Right lobe of liver (tissue), 6 donors: ENCODE results near the gene BSND. TPM values are rescaled to one million over a fixed set of nuclear protein-coding genes. Genes with fewer than 3 reads are reported as not detected.

Source experiments
- ATAC-seq, 4 donors: fragments of 200-7000 bp; cut with Tn5 transposase; one replicate each; pipeline ENCODE4 v1.9.1; 2020; ENCODE audit warnings: mild to moderate bottlenecking in 4 of 4, moderate library complexity in 4 of 4
- DNase-seq, 3 donors: peaks; one replicate each; pipeline ENCODE4 v3.0.0-alpha.2; 2020
- H3K27ac ChIP-seq, 3 donors: fragments of 200-600 bp; one replicate each; pipeline ENCODE4 v1.8.0; 2022
- H3K27me3 ChIP-seq, 2 donors: fragments of 200-600 bp; one replicate each; pipeline ENCODE4 v1.8.0; 2022
- H3K36me3 ChIP-seq, 4 donors: fragments of 200-600 bp; sonication (generic) in 1 of 4; one replicate each; pipeline versions ENCODE4 v1.5.1 to v1.8.0; 2017 to 2022; ENCODE audit warnings: control low read depth in 1 of 4
- H3K4me1 ChIP-seq, 4 donors: fragments of 200-600 bp; sonication (generic) in 1 of 4; one replicate each; pipeline versions ENCODE4 v1.5.1 to v1.8.0; 2017 to 2022; ENCODE audit warnings: control low read depth in 1 of 4
- H3K4me3 ChIP-seq, 3 donors: fragments of 200-600 bp; one replicate each; pipeline ENCODE4 v1.8.0; 2022
- H3K9me3 ChIP-seq, 4 donors: fragments of 200-600 bp; sonication (generic) in 1 of 4; one replicate each; pipeline versions ENCODE4 v1.5.1 to v1.8.0; 2017 to 2022; ENCODE audit warnings: control low read depth in 1 of 4
- CTCF ChIP-seq, 4 donors: fragments of 200-600 bp in 3 of 4; fragments of 450-650 bp in 1 of 4; IDR thresholded peaks; one replicate each; pipeline versions ENCODE4 v1.5.1 to v1.8.0; 2016 to 2022; ENCODE audit warnings: antibody characterized with exemption in 4 of 4, mild to moderate bottlenecking in 2 of 4
- POLR2A ChIP-seq: fragments of 450-650 bp; IDR thresholded peaks from one replicate; pipeline ENCODE4 v1.6.1; 2017; ENCODE audit warnings: antibody characterized with exemption, mild to moderate bottlenecking
- WGBS: methylation state at CpG from one replicate; pipeline ENCODE4 v1.1.6; 2018; ENCODE audit warnings: low coverage, low lambda C conversion rate; ENCODE audit not compliant: insufficient coverage; ENCODE audit errors: missing lambda C conversion rate; 5-methylcytosine and 5-hydroxymethylcytosine counted together
- intact Hi-C, 2 donors: fragments of 100-400 bp; cut with DNase I; formaldehyde crosslinking; loops; one replicate each; pipeline versions ENCODE4 v1.11.2 to v1.14.1; 2022
- total RNA-seq, 6 experiments: library from RNA; depleted of rRNA in 2 of 6; stranded (reverse); fragments of >200 nt in 2 of 6; fragmentation: NEBNext Ultra II Directional in 3 of 6; extraction: Animal tissue kit (Norgen Biotek cat#: 25700) in 3 of 6; gene quantifications; one replicate each; pipeline versions ENCODE4 v1.1.0 to v1.2.4, GENCODE V29; 2016 to 2023
- donor health status: DM: no; HTN: yes; CAD: no.
- donor health status: DM: no; HTN: no; CAD: no.
- donor health status: DM: no; HTN: no; CAD: no.
- donor health status: DM: no; HTN: yes; CAD: no.
- donor health status: DM: no; HTN: yes; CAD: no.

BSND gene
- total RNA-seq, 6 experiments from 2014 or later = not detected

- intact Hi-C loops = no loop called here
- Histone ChIP-seq H3K4me3 (no peak overlapping the region), H3K9me3 (no peaks in the 10 kb centered on the region), H3K27ac (peak overlapping the region in 2 of 3 donors; percentile 50 to 93), H3K36me3 (peaks cover 0 to 45% (median 20%) of the 10 kb centered on the region in 4 donors), H3K27me3 (no peaks in the 10 kb centered on the region), H3K4me1 (peaks cover 0 to 56% (median 28%) of the 10 kb centered on the region in 4 donors)
- DNase-seq (peak in 1 of 3 donors; percentile 80), ATAC-seq (peak in 1 of 4 donors; percentile 18)
- 54% methylated on average over 8 of the region's 12 CpGs for WGBS
- no peak for TF ChIP-seq POLR2A
- TF ChIP-seq CTCF (IDR thresholded peaks at IDR 0.05) = no peak
Measured at GRCh38 chr1:55055084-55055882, 56.5 kb downstream of the BSND start.

DNA sequence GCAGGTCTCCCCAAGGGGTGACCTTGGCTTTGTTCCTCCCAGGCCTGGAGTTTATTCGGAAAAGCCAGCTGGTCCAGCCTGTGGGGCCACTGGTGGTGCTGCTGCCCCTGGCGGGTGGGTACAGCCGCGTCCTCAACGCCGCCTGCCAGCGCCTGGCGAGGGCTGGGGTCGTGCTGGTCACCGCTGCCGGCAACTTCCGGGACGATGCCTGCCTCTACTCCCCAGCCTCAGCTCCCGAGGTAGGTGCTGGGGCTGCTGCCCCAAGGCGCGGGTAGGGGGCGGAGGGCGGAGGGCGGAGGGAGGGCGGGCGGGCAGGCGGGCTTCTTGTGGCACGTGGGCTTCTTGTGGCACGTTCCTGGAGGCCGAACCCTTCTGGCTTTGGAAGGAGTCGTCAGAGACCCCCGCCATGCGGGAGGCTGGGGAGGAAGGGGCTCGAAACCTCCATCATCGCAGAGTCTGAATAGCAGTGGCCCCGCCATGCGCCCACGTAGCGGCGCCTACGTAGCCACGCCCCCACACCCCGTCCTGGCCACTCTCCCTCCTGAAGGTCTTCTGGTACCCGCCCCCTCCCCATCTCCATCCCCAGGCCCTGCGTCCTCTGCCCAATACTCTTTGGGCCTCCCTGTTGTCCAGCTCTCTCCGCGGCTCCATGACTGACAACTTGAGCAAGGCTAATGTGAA, 57.4 kb downstream of the BSND start:
- no peak for TF ChIP-seq POLR2A
- TF ChIP-seq CTCF (IDR thresholded peaks at IDR 0.05) = no peak
- intact Hi-C loops = no loop called here
- Histone ChIP-seq H3K27me3 (no peaks in the 10 kb centered on the region), H3K9me3 (no peaks in the 10 kb centered on the region), H3K4me3 (no peak overlapping the region), H3K27ac (peak overlapping the region in 1 of 3 donors; percentile 54), H3K36me3 (peaks cover 0 to 52% (median 22%) of the 10 kb centered on the region in 4 donors), H3K4me1 (peaks cover 0 to 51% (median 24%) of the 10 kb centered on the region in 4 donors)
- ATAC-seq (no peak), DNase-seq (peak in 1 of 3 donors; percentile 36)
- 86% methylated on average over 13 of the region's 42 CpGs for WGBS

DNA sequence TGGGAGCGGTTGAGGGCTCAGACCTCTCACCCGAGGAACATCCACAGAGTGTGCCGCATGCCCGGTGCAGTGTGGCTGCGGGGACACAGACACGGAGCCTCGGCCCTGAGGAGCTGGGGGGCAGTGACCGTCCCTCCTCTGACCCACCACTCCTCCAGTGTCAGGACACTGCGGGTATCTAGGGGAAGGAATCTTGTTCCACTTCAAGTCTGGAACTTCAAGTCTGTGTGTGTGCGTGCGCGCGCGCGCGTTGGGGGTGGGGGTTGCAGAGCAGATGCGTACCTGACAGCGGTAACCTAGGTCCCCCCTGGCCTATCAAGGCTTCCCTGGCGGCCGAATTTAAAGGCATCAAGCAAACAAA, 57.9 kb downstream of the BSND start:
- no peaks in the 10 kb centered on the region for H3K9me3 ChIP-seq
- no peak overlapping the region for H3K27ac ChIP-seq
- TF ChIP-seq POLR2A (no peak), CTCF (IDR thresholded peaks at IDR 0.05) (no peak)
- no peak overlapping the region for H3K4me3 ChIP-seq
- H3K27me3 ChIP-seq = no peaks in the 10 kb centered on the region
- ATAC-seq (no peak), DNase-seq (no peak)
- intact Hi-C loops = no loop called here
- 95% methylated on average over 10 of the region's 20 CpGs for WGBS
- H3K4me1 ChIP-seq = peaks cover 0 to 47% (median 21%) of the 10 kb centered on the region in 4 donors
- H3K36me3 ChIP-seq = peaks cover 0 to 55% (median 25%) of the 10 kb centered on the region in 4 donors

- Histone ChIP-seq H3K27ac (peak overlapping the region in 2 of 3 donors; percentile 0 to 15), H3K9me3 (no peaks in the 10 kb centered on the region), H3K36me3 (peaks cover 0 to 55% (median 26%) of the 10 kb centered on the region in 4 donors), H3K4me3 (no peak overlapping the region), H3K4me1 (peaks cover 0 to 42% (median 17%) of the 10 kb centered on the region in 4 donors), H3K27me3 (no peaks in the 10 kb centered on the region)
- no peak for TF ChIP-seq CTCF (IDR thresholded peaks at IDR 0.05)
- no peak for TF ChIP-seq POLR2A
- intact Hi-C loops = no loop called here
- 69% methylated on average over 3 of the region's 15 CpGs for WGBS
- no peak for ATAC-seq
- DNase-seq = no peak
Measured at GRCh38 chr1:55057270-55057955, 58.7 kb downstream of the BSND start.
